Measurements from ENCODE around the gene MEF2B.

The MEF2B gene

DNA sequence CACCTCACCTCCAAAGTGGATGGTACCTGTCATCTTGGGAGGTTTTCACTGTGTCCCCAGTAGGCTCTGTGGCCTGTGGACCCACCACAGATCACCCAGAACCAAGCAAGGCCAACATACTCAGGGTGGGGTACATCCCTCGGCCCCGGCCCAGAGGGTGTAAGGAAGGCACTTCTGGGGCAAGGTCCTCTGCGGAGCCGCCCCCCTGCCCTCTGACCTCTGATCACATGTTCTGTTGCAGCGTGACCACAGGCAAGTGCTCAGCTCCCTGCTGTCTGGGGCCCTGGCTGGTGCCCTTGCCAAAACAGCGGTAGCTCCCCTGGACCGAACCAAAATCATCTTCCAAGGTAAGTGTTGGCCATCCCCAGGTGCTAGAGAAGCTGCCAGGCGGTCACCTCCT is 68.5 kb downstream of the MEF2B start:
- H3K27me3 ChIP-seq (ENCODE audit: insufficient read depth, low read depth): no peaks in the 10 kb centered on the region
- H3K4me3 ChIP-seq (IDR thresholded peaks at IDR 0.05; ENCODE audit: insufficient read depth, low read depth, low read length): no peak overlapping the region
- H4K20me1 ChIP-seq (ENCODE audit: insufficient read depth): no peaks in the 10 kb centered on the region
- no peak overlapping the region for H3K4me2 ChIP-seq
- H3K27ac ChIP-seq: no peak overlapping the region
- no peaks in the 10 kb centered on the region for H3K36me3 ChIP-seq (ENCODE audit: insufficient read depth)
- TF ChIP-seq, protein P1, sequence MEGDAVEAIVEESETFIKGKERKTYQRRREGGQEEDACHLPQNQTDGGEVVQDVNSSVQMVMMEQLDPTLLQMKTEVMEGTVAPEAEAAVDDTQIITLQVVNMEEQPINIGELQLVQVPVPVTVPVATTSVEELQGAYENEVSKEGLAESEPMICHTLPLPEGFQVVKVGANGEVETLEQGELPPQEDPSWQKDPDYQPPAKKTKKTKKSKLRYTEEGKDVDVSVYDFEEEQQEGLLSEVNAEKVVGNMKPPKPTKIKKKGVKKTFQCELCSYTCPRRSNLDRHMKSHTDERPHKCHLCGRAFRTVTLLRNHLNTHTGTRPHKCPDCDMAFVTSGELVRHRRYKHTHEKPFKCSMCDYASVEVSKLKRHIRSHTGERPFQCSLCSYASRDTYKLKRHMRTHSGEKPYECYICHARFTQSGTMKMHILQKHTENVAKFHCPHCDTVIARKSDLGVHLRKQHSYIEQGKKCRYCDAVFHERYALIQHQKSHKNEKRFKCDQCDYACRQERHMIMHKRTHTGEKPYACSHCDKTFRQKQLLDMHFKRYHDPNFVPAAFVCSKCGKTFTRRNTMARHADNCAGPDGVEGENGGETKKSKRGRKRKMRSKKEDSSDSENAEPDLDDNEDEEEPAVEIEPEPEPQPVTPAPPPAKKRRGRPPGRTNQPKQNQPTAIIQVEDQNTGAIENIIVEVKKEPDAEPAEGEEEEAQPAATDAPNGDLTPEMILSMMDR (conservative IDR thresholded peaks at IDR 0.05; ENCODE audit: low read depth, low read length): no peak
- no peaks in the 10 kb centered on the region for H3K4me1 ChIP-seq (ENCODE audit: low read depth, poor library complexity, severe bottlenecking)
- no peak overlapping the region for H3K9ac ChIP-seq
- H2AFZ ChIP-seq (ENCODE audit: low read depth): no peak overlapping the region
- no peaks in the 10 kb centered on the region for H3K79me2 ChIP-seq (ENCODE audit: insufficient read depth, low read depth)

DNA sequence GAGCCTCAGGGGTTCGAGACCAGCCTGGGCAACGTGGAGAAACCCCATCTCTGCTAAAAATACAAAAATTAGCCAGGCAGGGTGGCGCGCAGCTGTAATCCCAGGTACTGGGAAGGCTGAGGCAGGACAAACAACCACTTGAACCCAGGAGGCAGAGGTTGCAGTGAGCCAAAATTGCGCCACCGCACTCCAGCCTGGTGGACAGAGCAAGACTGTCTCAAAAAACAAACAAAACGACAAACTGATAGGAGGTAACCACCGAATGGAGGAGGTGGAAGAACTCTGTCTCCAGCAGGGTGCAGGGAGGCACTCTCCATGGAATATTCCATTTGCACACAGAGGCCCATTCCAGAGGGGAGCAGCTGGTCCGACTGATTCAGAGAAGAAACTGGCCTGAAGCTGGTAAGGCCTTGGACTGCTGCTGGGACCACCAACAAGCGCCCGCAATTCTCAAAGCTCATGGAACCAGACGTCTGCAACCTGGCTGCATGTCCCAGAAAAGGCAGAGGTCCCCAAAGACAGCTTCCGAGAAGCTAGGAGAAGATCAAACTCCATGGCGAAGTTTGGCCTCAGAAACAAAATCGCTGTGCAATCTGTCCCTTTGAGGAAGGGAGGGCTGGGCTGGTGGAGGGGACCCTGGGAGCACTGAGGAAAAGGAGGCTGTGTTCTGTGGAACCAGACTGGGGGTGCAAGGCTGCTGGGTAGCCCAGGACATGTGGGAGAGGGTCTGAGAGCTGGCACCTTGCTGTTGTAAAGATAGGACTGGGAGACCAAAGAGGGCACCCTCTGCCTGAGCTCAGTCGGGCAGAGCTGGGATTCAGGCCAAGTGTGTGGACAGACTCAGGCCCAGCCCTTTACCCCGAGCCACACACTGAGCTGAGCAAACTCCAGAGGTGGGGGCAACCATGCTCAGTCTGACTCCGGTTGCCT is 71.1 kb downstream of the MEF2B start:
- no peaks in the 10 kb centered on the region for H3K79me2 ChIP-seq (ENCODE audit: insufficient read depth, low read depth)
- H3K4me1 ChIP-seq (ENCODE audit: low read depth, poor library complexity, severe bottlenecking): no peaks in the 10 kb centered on the region
- no peaks in the 10 kb centered on the region for H3K27me3 ChIP-seq (ENCODE audit: insufficient read depth, low read depth)
- no peaks in the 10 kb centered on the region for H3K36me3 ChIP-seq (ENCODE audit: insufficient read depth)
- no peak overlapping the region for H3K9ac ChIP-seq
- TF ChIP-seq, protein P1 (conservative IDR thresholded peaks at IDR 0.05; ENCODE audit: low read depth, low read length): no peak
- no peak overlapping the region for H2AFZ ChIP-seq (ENCODE audit: low read depth)
- H3K27ac ChIP-seq: no peak overlapping the region
- no peak overlapping the region for H3K4me3 ChIP-seq (IDR thresholded peaks at IDR 0.05; ENCODE audit: insufficient read depth, low read depth, low read length)
- H4K20me1 ChIP-seq (ENCODE audit: insufficient read depth): no peaks in the 10 kb centered on the region
- H3K4me2 ChIP-seq: no peak overlapping the region

GRCh38 chr19:19098084-19098702 is 71.9 kb downstream of the MEF2B start:
- H3K4me2 ChIP-seq: no peak overlapping the region
- no peak overlapping the region for H2AFZ ChIP-seq (ENCODE audit: low read depth)
- H4K20me1 ChIP-seq (ENCODE audit: insufficient read depth): no peaks in the 10 kb centered on the region
- H3K79me2 ChIP-seq (ENCODE audit: insufficient read depth, low read depth): no peaks in the 10 kb centered on the region
- H3K27ac ChIP-seq: no peak overlapping the region
- TF ChIP-seq, protein P1 (conservative IDR thresholded peaks at IDR 0.05; ENCODE audit: low read depth, low read length): no peak
- H3K27me3 ChIP-seq (ENCODE audit: insufficient read depth, low read depth): no peaks in the 10 kb centered on the region
- no peak overlapping the region for H3K9ac ChIP-seq
- H3K4me1 ChIP-seq (ENCODE audit: low read depth, poor library complexity, severe bottlenecking): no peaks in the 10 kb centered on the region
- H3K36me3 ChIP-seq (ENCODE audit: insufficient read depth): no peaks in the 10 kb centered on the region
- H3K4me3 ChIP-seq (IDR thresholded peaks at IDR 0.05; ENCODE audit: insufficient read depth, low read depth, low read length): no peak overlapping the region

DNA sequence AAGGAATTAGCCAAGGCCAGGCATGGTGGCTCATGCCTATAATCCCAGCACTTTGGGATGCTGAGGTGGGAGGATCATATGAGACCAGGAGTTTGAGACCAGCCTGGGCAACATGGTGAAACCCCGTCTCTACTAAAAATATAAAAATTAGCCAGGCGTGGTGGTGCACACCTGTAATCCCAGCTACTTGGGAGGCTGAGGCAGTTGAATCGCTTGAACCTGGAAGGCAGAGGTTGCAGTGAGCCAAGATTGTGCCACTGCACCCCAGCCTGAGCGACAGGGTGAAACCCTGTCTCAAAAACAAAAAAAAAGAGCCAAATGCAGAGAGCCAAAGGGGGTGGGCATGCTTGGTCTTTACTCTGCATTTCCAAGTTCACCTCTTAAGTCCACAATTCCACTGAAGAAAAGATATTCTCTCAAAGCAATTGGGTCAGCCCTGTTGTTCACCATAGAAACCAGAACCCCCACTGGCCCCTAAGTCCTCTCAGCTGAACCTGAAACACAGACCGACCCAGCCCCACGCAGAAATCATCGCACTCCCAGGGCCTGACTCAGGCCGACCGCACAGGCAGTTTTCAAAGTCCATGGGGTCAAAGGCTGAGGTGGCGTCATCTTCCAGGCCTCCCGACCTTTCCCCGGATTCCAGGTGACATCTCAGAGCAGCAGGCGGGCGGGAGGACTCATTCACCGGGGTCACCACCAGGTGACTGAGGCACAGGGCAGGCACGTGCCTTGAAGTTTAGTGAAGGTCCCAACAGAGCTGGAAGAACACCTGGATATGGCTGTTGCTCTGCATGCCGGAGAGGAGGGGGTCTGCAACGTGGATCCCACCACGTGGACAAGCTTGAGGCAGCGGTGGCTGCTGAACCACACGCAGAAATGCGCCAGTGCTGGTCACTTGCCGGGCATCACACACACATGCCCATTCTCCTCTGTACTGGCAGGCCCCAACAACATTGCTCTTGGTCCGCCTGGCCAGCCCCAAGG is 73.1 kb downstream of the MEF2B start:
- Histone ChIP-seq H3K36me3 (ENCODE audit: insufficient read depth) (no peaks in the 10 kb centered on the region), H3K4me3 (IDR thresholded peaks at IDR 0.05; ENCODE audit: insufficient read depth, low read depth, low read length) (no peak overlapping the region), H3K27me3 (ENCODE audit: insufficient read depth, low read depth) (no peaks in the 10 kb centered on the region), H4K20me1 (ENCODE audit: insufficient read depth) (no peaks in the 10 kb centered on the region), H3K4me1 (ENCODE audit: low read depth, poor library complexity, severe bottlenecking) (no peaks in the 10 kb centered on the region), H3K79me2 (ENCODE audit: insufficient read depth, low read depth) (no peaks in the 10 kb centered on the region), H2AFZ (ENCODE audit: low read depth) (no peak overlapping the region), H3K4me2 (no peak overlapping the region), H3K9ac (no peak overlapping the region), H3K27ac (no peak overlapping the region)
- TF ChIP-seq, protein P1 (conservative IDR thresholded peaks at IDR 0.05; ENCODE audit: low read depth, low read length): no peak

Data from KMS-11 (cell line).